K562 (cell line): ENCODE data around the gene TBRG4. TPM values are rescaled to one million over a fixed set of nuclear protein-coding genes. Genes with fewer than 3 reads are reported as not detected.

ENCODE experiments used
- ATF2 ChIP-seq: sonication (generic); formaldehyde crosslinking; IDR thresholded peaks from 2 replicates; pipeline ENCODE4 v1.8.1; 2022; ENCODE audit warnings: missing genetic modification reagents
- ATF4 ChIP-seq: fragments of 450-650 bp; formaldehyde crosslinking; IDR thresholded peaks from 2 replicates; pipeline ENCODE4 v1.4.0; 2022; ENCODE audit warnings: mild to moderate bottlenecking, moderate library complexity
- ATF7 ChIP-seq: fragments of 450-650 bp; IDR thresholded peaks from 2 replicates; pipeline ENCODE4 v1.7.1; 2014; ENCODE audit warnings: mild to moderate bottlenecking, moderate library complexity
- BRCA1 ChIP-seq, 2 experiments: fragments of 450-650 bp in 1 of 2; sonication (generic) in 1 of 2; formaldehyde crosslinking in 1 of 2; IDR thresholded peaks; 2 replicates each; pipeline versions ENCODE4 v1.5.0 to v1.6.1; 2017 to 2020; ENCODE audit warnings: mild to moderate bottlenecking in 1 of 2, missing genetic modification reagents in 1 of 2
- CBX3 ChIP-seq, 2 experiments: IDR thresholded peaks; 1 replicate in 1 of 2; 2 replicates in 1 of 2; pipeline ENCODE4 v1.6.1; 2012; ENCODE audit warnings: inconsistent platforms in 2 of 2, low read length in 2 of 2, borderline replicate concordance in 1 of 2, control low read depth in 1 of 2
- CEBPB ChIP-seq: fragments of 450-650 bp; IDR thresholded peaks from 2 replicates; pipeline ENCODE4 v1.6.1; 2016; ENCODE audit warnings: missing genetic modification characterization, missing compliant biosample characterization
- ESRRA ChIP-seq: fragments of 450-650 bp; IDR thresholded peaks from 2 replicates; pipeline ENCODE4 v1.6.1; 2014; ENCODE audit warnings: low read depth, mild to moderate bottlenecking, moderate library complexity, borderline replicate concordance
- IFI16 ChIP-seq: fragments of 250-450 bp; sonication (Bioruptor Pico); IDR thresholded peaks from 2 replicates; pipeline ENCODE4 v2.1.2; 2022; ENCODE audit warnings: mild to moderate bottlenecking, inconsistent platforms
- KLF1 ChIP-seq: fragments of 450-650 bp; IDR thresholded peaks from 2 replicates; pipeline ENCODE4 v1.6.1; 2016; ENCODE audit warnings: missing genetic modification characterization, missing compliant biosample characterization
- MED1 ChIP-seq: sonication (generic); formaldehyde crosslinking; IDR thresholded peaks from 2 replicates; pipeline ENCODE4 v1.8.1; 2023; ENCODE audit warnings: missing genetic modification reagents, borderline replicate concordance
- MYNN ChIP-seq, 2 experiments: sonication (generic); formaldehyde crosslinking in 1 of 2; IDR thresholded peaks; 2 replicates each; pipeline versions ENCODE4 v1.5.0 to v1.6.1; 2016 to 2020; ENCODE audit warnings: antibody characterized with exemption in 1 of 2, missing genetic modification reagents in 1 of 2
- PHF20 ChIP-seq: fragments of 450-650 bp; IDR thresholded peaks from 2 replicates; pipeline ENCODE4 v1.6.1; 2018; ENCODE audit not compliant: partially characterized antibody
- PHF21A ChIP-seq: fragments of 450-650 bp; IDR thresholded peaks from 2 replicates; pipeline ENCODE4 v1.6.1; 2017; ENCODE audit warnings: low read depth, borderline replicate concordance
- RUNX1 ChIP-seq: sonication (generic); IDR thresholded peaks from 2 replicates; pipeline ENCODE4 v1.6.1; 2016; ENCODE audit warnings: antibody characterized with exemption, low read depth
- SMC3 ChIP-seq: conservative IDR thresholded peaks from 2 replicates; pipeline ENCODE4 v1.6.1; 2011; ENCODE audit warnings: low read depth, low read length, improper control_type of control experiment; ENCODE audit not compliant: insufficient read depth
- STAG1 ChIP-seq: sonication (generic); formaldehyde crosslinking; IDR thresholded peaks from 2 replicates; pipeline ENCODE4 v1.5.0; 2020; ENCODE audit warnings: missing genetic modification reagents, borderline replicate concordance
- SUPT5H ChIP-seq: fragments of 450-650 bp; IDR thresholded peaks from 2 replicates; pipeline ENCODE4 v1.6.1; 2016
- TAL1 ChIP-seq: fragments of 450-650 bp; IDR thresholded peaks from 2 replicates; pipeline ENCODE4 v1.6.1; 2016; ENCODE audit warnings: mild to moderate bottlenecking
- TBL1XR1 ChIP-seq, 2 experiments: IDR thresholded peaks; 2 replicates each; pipeline ENCODE4 v1.6.1; 2012; ENCODE audit warnings: improper control_type of control experiment in 2 of 2, low read length in 2 of 2, mild to moderate bottlenecking in 1 of 2
- YY1 ChIP-seq, 3 experiments: IDR thresholded peaks; 2 replicates each; pipeline ENCODE4 v1.6.1; 2011; ENCODE audit warnings: low read length in 2 of 3, mild to moderate bottlenecking in 2 of 3, moderate library complexity in 2 of 3, borderline replicate concordance in 1 of 3, control low read depth in 1 of 3, low read depth in 1 of 3; ENCODE audit not compliant: insufficient read depth in 3 of 3, insufficient replicate concordance in 2 of 3, control insufficient read depth in 1 of 3, insufficient read length in 1 of 3; ENCODE audit errors: extremely low read depth in 1 of 3
- ZBTB7A ChIP-seq: IDR thresholded peaks from 2 replicates; pipeline ENCODE4 v1.6.1; 2011; ENCODE audit warnings: low read depth, mild to moderate bottlenecking, low read length, moderate library complexity, borderline replicate concordance; ENCODE audit not compliant: control insufficient read depth
- ZNF23 ChIP-seq: fragments of 250-450 bp; sonication (Bioruptor Pico); IDR thresholded peaks from 2 replicates; pipeline ENCODE4 v1.4.0; 2020; ENCODE audit warnings: mild to moderate bottlenecking
- ZNF583 ChIP-seq: fragments of 250-450 bp; sonication (Bioruptor Pico); IDR thresholded peaks from 2 replicates; pipeline ENCODE4 v1.4.0; 2020
- polyA plus RNA-seq, 8 experiments: library from polyadenylated mRNA; depleted of rRNA in 4 of 8; stranded (reverse) in 5 of 8; unstranded in 3 of 8; fragments of >200 nt; fragmentation: Nextera tagmentation in 2 of 8; fragmentation: Illumina TruSeq in 1 of 8; extraction: Ambion mirVana in 2 of 8; extraction: Trizol in 1 of 8; gene quantifications; 2 replicates each; pipeline versions ENCODE4 v1.2.1 to v1.2.3, GENCODE V29; 2011 to 2014; ENCODE audit warnings: inconsistent platforms in 1 of 8, missing spikeins in 1 of 8
- total RNA-seq, 7 experiments: library from RNA; depleted of rRNA in 6 of 7; stranded (reverse); fragments of >200 nt in 6 of 7; fragmentation: Illumina TruSeq in 2 of 7; extraction: Trizol in 2 of 7; gene quantifications; 2 replicates each; pipeline versions ENCODE4 v1.2.1 to v1.2.3, GENCODE V29; 2011 to 2021; ENCODE audit warnings: low replicate concordance in 1 of 7

TBRG4 gene
- total and polyA plus RNA-seq, 9 of the 15 experiments (the other 6 are each of a cell fraction or from before 2014, with no cell fraction given): 11.2 to 322 (median 216) TPM

- TF ChIP-seq SUPT5H: no peak
- TF ChIP-seq CBX3 (IDR thresholded peaks at IDR 0.05; ENCODE audit: borderline replicate concordance in 1 of 2, low read length in 2 of 2): no peak
- TF ChIP-seq TBL1XR1 (IDR thresholded peaks at IDR 0.05; ENCODE audit: low read length in 2 of 2): 0 out of 4 replicates have a peak, but pooled peaks of 1 of the 2 experiments have one; percentile 5
- no peak for TF ChIP-seq ZNF583 (CRISPR knock-in tag)
- no peak for TF ChIP-seq ATF2 (CRISPR knock-in tag)
- TF ChIP-seq ZBTB7A: no peak
- TF ChIP-seq SMC3: peak; percentile 88
- no peak for TF ChIP-seq YY1 (IDR thresholded peaks at IDR 0.05; ENCODE audit: borderline replicate concordance in 1 of 3, control insufficient read depth in 1 of 3, extremely low read depth in 1 of 3, insufficient read depth in 3 of 3, insufficient read length in 1 of 3, insufficient replicate concordance in 2 of 3, low read depth in 1 of 3, low read length in 2 of 3)
- no peak for TF ChIP-seq KLF1
- TF ChIP-seq RUNX1: no peak
- no peak for TF ChIP-seq ZNF23 (CRISPR knock-in tag)
- no peak for TF ChIP-seq TAL1
- TF ChIP-seq IFI16 (CRISPR knock-in tag): no peak
- no peak for TF ChIP-seq BRCA1 (IDR thresholded peaks at IDR 0.05)
- TF ChIP-seq BRCA1 (CRISPR knock-in tag; IDR thresholded peaks at IDR 0.05): no peak
- TF ChIP-seq CEBPB (tag): peak; percentile 68
- no peak for TF ChIP-seq MYNN (IDR thresholded peaks at IDR 0.05)
- no peak for TF ChIP-seq MYNN (CRISPR knock-in tag; IDR thresholded peaks at IDR 0.05)
- TF ChIP-seq PHF21A: no peak
- no peak for TF ChIP-seq PHF20
- no peak for TF ChIP-seq ATF4 (CRISPR knock-in tag)
- TF ChIP-seq MED1: no peak
- TF ChIP-seq ATF7: no peak
- peak; percentile 51; the same call in 1 of the 2 replicates for TF ChIP-seq ESRRA
- peak; percentile 80; the same call in 1 of the 2 replicates for TF ChIP-seq STAG1 (CRISPR knock-in tag)
These were observed 24.9 kb upstream of the TBRG4 start (continued) for GRCh38 chr7:45136106-45137060.
